ENCODE data around the gene DSCAML1.

DNA sequence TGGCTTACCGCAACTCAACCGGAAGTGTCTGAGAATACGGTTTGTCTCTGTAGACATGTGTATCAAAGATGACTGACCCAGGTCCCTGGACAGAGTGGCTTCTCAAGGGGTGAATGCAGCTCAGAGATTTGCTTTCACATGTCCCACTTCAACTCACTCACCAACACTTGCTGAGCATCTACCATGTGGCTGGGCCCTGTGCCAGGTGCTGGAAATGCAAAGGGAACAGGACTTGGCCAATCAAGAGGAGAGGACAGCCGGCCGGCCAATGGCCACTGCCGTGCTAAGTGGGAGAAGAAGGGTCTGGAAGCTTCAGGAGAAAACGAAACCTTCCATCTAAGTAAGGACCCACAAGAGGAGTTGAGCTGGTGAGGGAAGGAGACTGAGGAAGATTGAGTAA is 318.1 kb downstream of the DSCAML1 start:
- TF ChIP-seq TAF1 (IDR thresholded peaks at IDR 0.05; ENCODE audit: low read depth, low read length) (no peak), POLR2A (IDR thresholded peaks at IDR 0.05; ENCODE audit: low read depth, low read length) (no peak), POLR2AphosphoS5 (IDR thresholded peaks at IDR 0.05; ENCODE audit: low read depth, low read length) (no peak), SPI1 (IDR thresholded peaks at IDR 0.05; ENCODE audit: low read depth, low read length) (no peak)

Measured in GM12891 (cell line).